Endothelial cell of umbilical vein (primary cell): ENCODE results near the gene TSACC. TPM values are rescaled to one million over a fixed set of nuclear protein-coding genes. Genes with fewer than 3 reads are reported as not detected.

ENCODE experiments used
- BruUV-seq: library from RNA; stranded (reverse); fragments of 400-500 nt; replicated peaks from 2 replicates; lab custom pipeline; 2021; lab: Mats Ljungman, UMichigan
- CTCF ChIA-PET: fragments of 300-600, 350-600 bp; sonication (Branson Sonifier 250); formaldehyde crosslinking; loops from one replicate; lab custom pipeline; 2021; ENCODE audit warnings: antibody characterized with exemption, inconsistent platforms; lab: Charles Lee
- POLR2A ChIA-PET: fragments of 300-600, 350-600 bp; sonication (Branson Sonifier 250); formaldehyde crosslinking; loops from one replicate; lab custom pipeline; 2021; ENCODE audit warnings: antibody characterized with exemption, inconsistent platforms; lab: Charles Lee
- DNase-seq: peaks from one replicate; pipeline ENCODE4 v3.0.0-alpha.2; 2011; ENCODE audit warnings: low read depth, low spot score
- FAIRE-seq: peaks from 2 replicates; lab custom pipeline; 2011; peaks lifted over from hg19 to GRCh38; lab: Jason Lieb, UNC
- H2AFZ ChIP-seq: 2 replicates; pipeline ENCODE4 v1.6.0; 2012; ENCODE audit warnings: low read depth, low read length, control low read depth, inconsistent platforms
- H3K27ac ChIP-seq: 2 replicates; pipeline ENCODE4 v1.5.1; 2011; ENCODE audit warnings: low read depth, mild to moderate bottlenecking, control low read depth, low read length, moderate library complexity; ENCODE audit not compliant: insufficient read depth
- H3K27me3 ChIP-seq, 2 experiments: 2 replicates each; pipeline versions ENCODE4 v1.6.0 to v1.6.1; 2011; ENCODE audit warnings: low read length in 2 of 2, mixed read lengths in 1 of 2; ENCODE audit not compliant: control insufficient read depth in 2 of 2, insufficient read depth in 2 of 2
- H3K36me3 ChIP-seq, 2 experiments: 2 replicates in 1 of 2; 3 replicates in 1 of 2; pipeline ENCODE4 v1.5.1; 2011; ENCODE audit warnings: low read length in 2 of 2, mild to moderate bottlenecking in 1 of 2, moderate library complexity in 1 of 2; ENCODE audit not compliant: control insufficient read depth in 2 of 2, insufficient read depth in 2 of 2; ENCODE audit errors: extremely low read depth in 1 of 2
- H3K4me1 ChIP-seq: 3 replicates; pipeline ENCODE4 v1.5.1; 2011; ENCODE audit warnings: mild to moderate bottlenecking, low read length; ENCODE audit not compliant: control insufficient read depth, insufficient read depth; ENCODE audit errors: extremely low read depth
- H3K4me2 ChIP-seq: 2 replicates; pipeline ENCODE4 v1.6.1; 2011; ENCODE audit warnings: low read length, control low read depth, mixed read lengths; ENCODE audit not compliant: insufficient read depth
- H3K4me3 ChIP-seq, 3 experiments: fragments of 200-600 bp in 1 of 3; sonication (generic), shearing (Covaris generic) in 1 of 3; replicated peaks in 1 of 3; 2 replicates each; pipeline ENCODE4 v1.5.1; 2011 to 2016; ENCODE audit warnings: control low read depth in 3 of 3, low read length in 3 of 3, mild to moderate bottlenecking in 2 of 3, inconsistent platforms in 1 of 3, low read depth in 1 of 3, moderate library complexity in 1 of 3; ENCODE audit not compliant: insufficient read depth in 1 of 3
- H3K79me2 ChIP-seq: 2 replicates; pipeline ENCODE4 v1.6.0; 2012; ENCODE audit warnings: low read length, inconsistent platforms; ENCODE audit not compliant: control insufficient read depth, insufficient read depth
- H3K9ac ChIP-seq: replicated peaks from 2 replicates; pipeline ENCODE3; 2011; ENCODE audit warnings: low read length, control low read depth; ENCODE audit not compliant: insufficient read depth; ENCODE audit errors: extremely low read depth
- H3K9me1 ChIP-seq: replicated peaks from 3 replicates; pipeline ENCODE4 v1.6.0; 2011; ENCODE audit warnings: mild to moderate bottlenecking, low read length; ENCODE audit not compliant: control insufficient read depth, insufficient read depth; ENCODE audit errors: extremely low read depth
- H3K9me3 ChIP-seq: replicated peaks from 2 replicates; pipeline ENCODE4 v1.5.1; 2012; ENCODE audit warnings: low read length, inconsistent platforms; ENCODE audit not compliant: control insufficient read depth, insufficient read depth
- H4K20me1 ChIP-seq: replicated peaks from 2 replicates; pipeline ENCODE3; 2011; ENCODE audit warnings: mild to moderate bottlenecking, low read length; ENCODE audit not compliant: control insufficient read depth, insufficient read depth; ENCODE audit errors: extremely low read depth
- CTCF ChIP-seq, 2 donors: IDR thresholded peaks; 1 replicate in 1 of 2; 2 replicates in 1 of 2; pipeline ENCODE4 v1.5.1; 2011; ENCODE audit warnings: low read length in 2 of 2, mild to moderate bottlenecking in 2 of 2, moderate library complexity in 2 of 2, control low read depth in 1 of 2, inconsistent platforms in 1 of 2, low read depth in 1 of 2; ENCODE audit not compliant: insufficient read depth in 1 of 2; ENCODE audit errors: extremely low read depth in 1 of 2
- EZH2 ChIP-seq: IDR thresholded peaks from 2 replicates; pipeline ENCODE4 v1.6.1; 2012; ENCODE audit warnings: borderline replicate concordance, low read depth, mild to moderate bottlenecking, moderate library complexity, low read length, inconsistent platforms; ENCODE audit not compliant: severe bottlenecking
- FOS ChIP-seq: IDR thresholded peaks from 2 replicates; pipeline ENCODE4 v1.6.1; 2011; ENCODE audit warnings: mild to moderate bottlenecking, low read length, moderate library complexity, borderline replicate concordance; ENCODE audit not compliant: insufficient read depth
- GATA2 ChIP-seq: IDR thresholded peaks from 2 replicates; pipeline ENCODE4 v1.7.0; 2011; ENCODE audit warnings: low read depth, mild to moderate bottlenecking, moderate library complexity, mixed read lengths, low read length; ENCODE audit not compliant: insufficient read length, insufficient read depth
- JUN ChIP-seq: IDR thresholded peaks from 2 replicates; pipeline ENCODE4 v1.6.1; 2011; ENCODE audit warnings: borderline replicate concordance, low read depth; ENCODE audit not compliant: insufficient read length, insufficient read depth
- MAX ChIP-seq: IDR thresholded peaks from 2 replicates; pipeline ENCODE4 v1.6.1; 2011; ENCODE audit not compliant: insufficient read depth, insufficient read length
- MYC ChIP-seq: IDR thresholded peaks from one replicate; pipeline ENCODE4 v1.6.1; 2011; ENCODE audit warnings: mild to moderate bottlenecking, low read depth, low read length
- POLR2A ChIP-seq: IDR thresholded peaks from 2 replicates; pipeline ENCODE4 v1.6.1; 2012; ENCODE audit warnings: low read depth, mild to moderate bottlenecking, control low read depth, low read length
- POLR2AphosphoS5 ChIP-seq: IDR thresholded peaks from 2 replicates; pipeline ENCODE4 v1.6.1; 2012; ENCODE audit warnings: low read depth, mild to moderate bottlenecking, control low read depth, low read length, moderate library complexity; ENCODE audit not compliant: insufficient read depth
- dilution Hi-C: fragments of 300-500 bp; cut with MboI; formaldehyde crosslinking; loops from one replicate; pipeline ENCODE4 v1.15.0; 2019; ENCODE audit warnings: low sequenced_read_pairs; ENCODE audit not compliant: extremely low pct_ligation_motif_present
- intact Hi-C: fragments of 100-400 bp; cut with micrococcal nuclease; formaldehyde crosslinking; loops from one replicate; pipeline ENCODE4 v1.10.0; 2022
- polyA plus RNA-seq, 4 experiments: library from polyadenylated mRNA; depleted of rRNA in 3 of 4; stranded (reverse) in 3 of 4; unstranded in 1 of 4; fragments of >200 nt; gene quantifications; 2 replicates each; pipeline versions ENCODE4 v1.2.1 to v1.2.3, GENCODE V29; 2011 to 2012; ENCODE audit warnings: missing spikeins in 1 of 4
- total RNA-seq: library from RNA; stranded (reverse); gene quantifications from 2 replicates; pipeline ENCODE4 v1.2.3, GENCODE V29; 2021

Gene TSACC
- total and polyA plus RNA-seq, 2 donors (not counting 3 experiments of a cell fraction or from before 2014, with no cell fraction given), result 0.69 to 0.94 TPM

- Histone ChIP-seq H2AFZ (no peak overlapping the region), H3K4me2 (no peak overlapping the region), H3K9me3 (no peaks in the 10 kb centered on the region), H3K4me3 (no peak overlapping the region), H3K27ac (no peak overlapping the region), H3K27me3 (peaks cover 5 to 6% of the 10 kb centered on the region in 2 experiments), H3K9me1 (no peaks in the 10 kb centered on the region), H3K4me1 (peaks cover 3% of the 10 kb centered on the region), H3K36me3 (no peaks in the 10 kb centered on the region), H3K79me2 (no peaks in the 10 kb centered on the region), H3K9ac (no peak overlapping the region), H4K20me1 (no peaks in the 10 kb centered on the region)
- FAIRE-seq (no peak), DNase-seq (no peak)
- CTCF ChIA-PET, result interaction anchor here (1.0 to 7.4 kb wide), 3 partner anchors 42 to 69 kb away, joined by 4 to 648 read pairs (median 146); no protein-coding TSS in a partner anchor
- BruUV-seq, result no TSS peak
- TF ChIP-seq POLR2A, result no peak
- TF ChIP-seq POLR2AphosphoS5, result no peak
- TF ChIP-seq MAX, result no peak
- no peak for TF ChIP-seq FOS
- no peak for TF ChIP-seq CTCF (IDR thresholded peaks at IDR 0.05; ENCODE audit: extremely low read depth in 1 of 2, insufficient read depth in 1 of 2, low read depth in 1 of 2, low read length in 2 of 2)
- no peak for TF ChIP-seq GATA2
- TF ChIP-seq MYC, result no peak
- TF ChIP-seq EZH2, result no peak
- TF ChIP-seq JUN, result no peak
- POLR2A ChIA-PET, result no interaction called here
- intact Hi-C loops (loop anchor here (2.0 kb wide), 1 partner anchor 44 kb away; the partner anchor contains the start of genes CCT3 and TSACC), dilution Hi-C loops (no loop called here)
These were observed 44.2 kb downstream of the TSACC start for GRCh38 chr1:156382561-156382960.
